ENCODE measurements around the gene PHKB.

Gene PHKB

DNA sequence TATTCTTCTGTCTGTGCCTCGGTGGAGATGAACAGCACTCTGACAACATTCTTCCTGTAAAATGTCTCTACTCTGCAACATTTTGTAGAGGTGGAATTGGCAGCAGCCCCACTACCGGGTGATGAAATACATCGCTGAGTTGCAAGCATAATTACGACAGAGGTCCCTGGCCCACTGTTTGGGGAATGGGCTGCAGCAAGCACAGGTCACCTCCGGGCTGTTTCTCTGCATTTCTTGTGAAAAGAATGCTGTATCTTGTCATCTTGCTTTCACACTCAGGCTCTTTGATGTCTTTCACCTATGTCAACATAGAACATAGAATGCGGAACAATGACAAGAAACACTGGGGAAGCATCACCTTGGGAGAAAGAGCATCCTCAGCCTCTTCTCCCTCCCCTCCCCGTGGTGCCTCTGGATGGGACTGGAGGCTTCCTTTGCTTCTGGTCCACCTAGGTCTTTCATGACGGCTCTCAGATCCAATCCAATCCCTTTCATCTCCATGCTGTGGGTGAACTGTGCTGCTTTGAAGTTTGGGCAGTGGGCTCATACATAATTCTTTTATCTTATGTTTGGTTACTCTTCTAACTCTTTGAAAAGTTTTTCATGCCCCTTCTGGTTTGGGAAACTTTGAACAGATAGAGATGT is 265.0 kb downstream of the PHKB start (continued):
- TF ChIP-seq BACH2 (CRISPR knock-in tag; IDR thresholded peaks at IDR 0.05; ENCODE audit: borderline replicate concordance) = no peak

DNA sequence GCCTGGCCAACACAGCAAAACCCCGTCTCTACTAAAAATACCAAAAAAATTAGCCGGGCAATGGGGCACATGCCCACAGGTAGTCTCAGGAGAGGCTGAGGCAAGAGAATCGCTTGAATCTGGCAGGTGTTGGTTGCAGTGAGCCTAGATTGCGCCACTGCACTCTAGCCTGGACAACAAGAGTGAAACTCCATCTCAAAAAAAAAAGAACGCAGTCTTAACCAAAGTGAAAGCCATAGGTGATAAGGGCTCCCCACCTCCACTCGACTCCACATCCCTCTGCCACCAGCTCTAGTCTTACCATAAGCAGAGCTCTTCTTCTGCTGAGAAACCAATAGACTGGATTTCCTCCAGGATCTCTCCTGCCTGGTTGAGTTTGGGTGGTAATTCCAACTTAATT is 266.0 kb downstream of the PHKB start:
- TF ChIP-seq ESRRG (CRISPR knock-in tag; IDR thresholded peaks at IDR 0.05) (no peak), ZNF565 (CRISPR knock-in tag; conservative IDR thresholded peaks at IDR 0.05; ENCODE audit: low read depth) (no peak), PPARA (CRISPR knock-in tag; IDR thresholded peaks at IDR 0.05; ENCODE audit: borderline replicate concordance) (no peak), ZFP30 (CRISPR knock-in tag; IDR thresholded peaks at IDR 0.05) (no peak), ZNF70 (CRISPR knock-in tag; IDR thresholded peaks at IDR 0.05) (no peak), ZNF8 (CRISPR knock-in tag; IDR thresholded peaks at IDR 0.05) (no peak), ARNTL (CRISPR knock-in tag; IDR thresholded peaks at IDR 0.05; ENCODE audit: borderline replicate concordance, low read depth) (no peak), BACH2 (CRISPR knock-in tag; IDR thresholded peaks at IDR 0.05; ENCODE audit: borderline replicate concordance) (no peak), ZC3H10 (CRISPR knock-in tag; IDR thresholded peaks at IDR 0.05) (no peak), RARB (CRISPR knock-in tag; IDR thresholded peaks at IDR 0.05) (no peak), CREB5 (CRISPR knock-in tag; IDR thresholded peaks at IDR 0.05; ENCODE audit: low read depth) (no peak), PATZ1 (CRISPR knock-in tag; IDR thresholded peaks at IDR 0.05; ENCODE audit: borderline replicate concordance) (no peak), CSRNP3 (CRISPR knock-in tag; IDR thresholded peaks at IDR 0.05) (no peak), TCF4 (CRISPR knock-in tag; IDR thresholded peaks at IDR 0.05; ENCODE audit: borderline replicate concordance) (no peak), ZFP3 (CRISPR knock-in tag; IDR thresholded peaks at IDR 0.05) (no peak), SNAI2 (CRISPR knock-in tag; IDR thresholded peaks at IDR 0.05) (no peak)
- TF ChIP-seq, protein P1, sequence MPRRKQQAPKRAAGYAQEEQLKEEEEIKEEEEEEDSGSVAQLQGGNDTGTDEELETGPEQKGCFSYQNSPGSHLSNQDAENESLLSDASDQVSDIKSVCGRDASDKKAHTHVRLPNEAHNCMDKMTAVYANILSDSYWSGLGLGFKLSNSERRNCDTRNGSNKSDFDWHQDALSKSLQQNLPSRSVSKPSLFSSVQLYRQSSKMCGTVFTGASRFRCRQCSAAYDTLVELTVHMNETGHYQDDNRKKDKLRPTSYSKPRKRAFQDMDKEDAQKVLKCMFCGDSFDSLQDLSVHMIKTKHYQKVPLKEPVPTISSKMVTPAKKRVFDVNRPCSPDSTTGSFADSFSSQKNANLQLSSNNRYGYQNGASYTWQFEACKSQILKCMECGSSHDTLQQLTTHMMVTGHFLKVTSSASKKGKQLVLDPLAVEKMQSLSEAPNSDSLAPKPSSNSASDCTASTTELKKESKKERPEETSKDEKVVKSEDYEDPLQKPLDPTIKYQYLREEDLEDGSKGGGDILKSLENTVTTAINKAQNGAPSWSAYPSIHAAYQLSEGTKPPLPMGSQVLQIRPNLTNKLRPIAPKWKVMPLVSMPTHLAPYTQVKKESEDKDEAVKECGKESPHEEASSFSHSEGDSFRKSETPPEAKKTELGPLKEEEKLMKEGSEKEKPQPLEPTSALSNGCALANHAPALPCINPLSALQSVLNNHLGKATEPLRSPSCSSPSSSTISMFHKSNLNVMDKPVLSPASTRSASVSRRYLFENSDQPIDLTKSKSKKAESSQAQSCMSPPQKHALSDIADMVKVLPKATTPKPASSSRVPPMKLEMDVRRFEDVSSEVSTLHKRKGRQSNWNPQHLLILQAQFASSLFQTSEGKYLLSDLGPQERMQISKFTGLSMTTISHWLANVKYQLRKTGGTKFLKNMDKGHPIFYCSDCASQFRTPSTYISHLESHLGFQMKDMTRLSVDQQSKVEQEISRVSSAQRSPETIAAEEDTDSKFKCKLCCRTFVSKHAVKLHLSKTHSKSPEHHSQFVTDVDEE (CRISPR knock-in tag; IDR thresholded peaks at IDR 0.05) = no peak
- no peak for ATAC-seq

- no peak for ATAC-seq
- TF ChIP-seq ISL1 (CRISPR knock-in tag; IDR thresholded peaks at IDR 0.05) (no peak), ZNF565 (CRISPR knock-in tag; conservative IDR thresholded peaks at IDR 0.05; ENCODE audit: low read depth) (no peak), ESRRG (CRISPR knock-in tag; IDR thresholded peaks at IDR 0.05) (no peak), ZNF8 (CRISPR knock-in tag; IDR thresholded peaks at IDR 0.05) (no peak), PPARA (CRISPR knock-in tag; IDR thresholded peaks at IDR 0.05; ENCODE audit: borderline replicate concordance) (no peak), GLIS3 (CRISPR knock-in tag; IDR thresholded peaks at IDR 0.05) (no peak), RARB (CRISPR knock-in tag; IDR thresholded peaks at IDR 0.05) (no peak), SNAI2 (CRISPR knock-in tag; IDR thresholded peaks at IDR 0.05) (no peak), CREB5 (CRISPR knock-in tag; IDR thresholded peaks at IDR 0.05; ENCODE audit: low read depth) (no peak), PATZ1 (CRISPR knock-in tag; IDR thresholded peaks at IDR 0.05; ENCODE audit: borderline replicate concordance) (no peak), ZFP30 (CRISPR knock-in tag; IDR thresholded peaks at IDR 0.05) (no peak), ARNTL (CRISPR knock-in tag; IDR thresholded peaks at IDR 0.05; ENCODE audit: borderline replicate concordance, low read depth) (no peak), ZC3H10 (CRISPR knock-in tag; IDR thresholded peaks at IDR 0.05) (no peak), CSDC2 (CRISPR knock-in tag; IDR thresholded peaks at IDR 0.05) (no peak)
- TF ChIP-seq, protein P2, sequence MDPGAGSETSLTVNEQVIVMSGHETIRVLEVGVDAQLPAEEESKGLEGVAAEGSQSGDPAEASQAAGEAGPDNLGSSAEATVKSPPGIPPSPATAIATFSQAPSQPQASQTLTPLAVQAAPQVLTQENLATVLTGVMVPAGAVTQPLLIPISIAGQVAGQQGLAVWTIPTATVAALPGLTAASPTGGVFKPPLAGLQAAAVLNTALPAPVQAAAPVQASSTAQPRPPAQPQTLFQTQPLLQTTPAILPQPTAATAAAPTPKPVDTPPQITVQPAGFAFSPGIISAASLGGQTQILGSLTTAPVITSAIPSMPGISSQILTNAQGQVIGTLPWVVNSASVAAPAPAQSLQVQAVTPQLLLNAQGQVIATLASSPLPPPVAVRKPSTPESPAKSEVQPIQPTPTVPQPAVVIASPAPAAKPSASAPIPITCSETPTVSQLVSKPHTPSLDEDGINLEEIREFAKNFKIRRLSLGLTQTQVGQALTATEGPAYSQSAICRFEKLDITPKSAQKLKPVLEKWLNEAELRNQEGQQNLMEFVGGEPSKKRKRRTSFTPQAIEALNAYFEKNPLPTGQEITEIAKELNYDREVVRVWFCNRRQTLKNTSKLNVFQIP (CRISPR knock-in tag; IDR thresholded peaks at IDR 0.05; ENCODE audit: borderline replicate concordance, low read depth) = no peak
- TF ChIP-seq, protein P1 (CRISPR knock-in tag; IDR thresholded peaks at IDR 0.05) = no peak
Observed at GRCh38 chr16:47728205-47728604, 267.1 kb downstream of the PHKB start.

Measured in SK-N-SH treated with all-trans-retinoic acid at 6 μM for 48 hours (cell line).